Right cardiac atrium (tissue), 5 donors: ENCODE measurements around the gene CACYBP. TPM values are rescaled to one million over a fixed set of nuclear protein-coding genes. Genes with fewer than 3 reads are reported as not detected.
"Not testable (repeated sequence)": the region's sequence is repeated elsewhere in the genome, so short reads cannot be mapped to it uniquely, and the experiment has no call there.

Experiments
- ATAC-seq, 2 donors: fragments of 200-7000 bp; cut with Tn5 transposase; one replicate each; pipeline versions ENCODE4 v1.8.0 to v1.9.1; 2020; ENCODE audit warnings: moderate library complexity in 2 of 2, mild to moderate bottlenecking in 1 of 2
- DNase-seq, 3 donors: peaks; one replicate each; pipeline ENCODE4 v3.0.0-alpha.2; 2020
- H3K27ac ChIP-seq: one replicate; pipeline ENCODE4 v1.5.1; 2013; ENCODE audit warnings: mild to moderate bottlenecking, low read length, control low read depth, moderate library complexity
- H3K27me3 ChIP-seq: one replicate; pipeline ENCODE4 v1.6.1; 2013; ENCODE audit not compliant: control insufficient read depth, insufficient read depth
- H3K4me1 ChIP-seq: one replicate; pipeline ENCODE4 v1.6.1; 2013; ENCODE audit warnings: low read length; ENCODE audit not compliant: control insufficient read depth, insufficient read depth
- H3K4me3 ChIP-seq: one replicate; pipeline ENCODE4 v1.5.1; 2013; ENCODE audit warnings: low read length, control low read depth
- H3K9me3 ChIP-seq: one replicate; pipeline ENCODE4 v1.6.1; 2013; ENCODE audit warnings: low read length; ENCODE audit not compliant: control insufficient read depth
- WGBS: extraction: QIAGEN DNeasy Blood & Tissue Kit; methylation state at CpG from one replicate; pipeline ENCODE4 v1.1.7; 2013; 5-methylcytosine and 5-hydroxymethylcytosine counted together
- intact Hi-C, 4 donors: fragments of 100-400 bp; cut with DNase I; formaldehyde crosslinking; loops; one replicate each; pipeline versions ENCODE4 v1.11.0 to v1.14.0; 2022 to 2023
- polyA plus RNA-seq: library from polyadenylated mRNA; stranded (reverse); fragments of 200-250 nt; gene quantifications from one replicate; pipeline ENCODE4 v1.2.3, GENCODE V29; 2013
- total RNA-seq, 4 donors: library from RNA; stranded (reverse); fragmentation: NEBNext Ultra II Directional; extraction: Animal tissue kit (Norgen Biotek cat#: 25700); gene quantifications; one replicate each; pipeline ENCODE4 v1.2.1, GENCODE V29; 2021
- donor health status: healthy with polysubstance abuse.
- donor health status: DM: no; HTN: yes; CAD: no.
- donor health status: DM: no; HTN: no; CAD: no.
- donor health status: DM: no; HTN: yes; CAD: no; lungs with severe emphysema.
- donor health status: DM: yes; HTN: yes; CAD: no.

Gene CACYBP
- total and polyA plus RNA-seq, 5 donors = 52.9 to 81.1 (median 72.9) TPM

DNA sequence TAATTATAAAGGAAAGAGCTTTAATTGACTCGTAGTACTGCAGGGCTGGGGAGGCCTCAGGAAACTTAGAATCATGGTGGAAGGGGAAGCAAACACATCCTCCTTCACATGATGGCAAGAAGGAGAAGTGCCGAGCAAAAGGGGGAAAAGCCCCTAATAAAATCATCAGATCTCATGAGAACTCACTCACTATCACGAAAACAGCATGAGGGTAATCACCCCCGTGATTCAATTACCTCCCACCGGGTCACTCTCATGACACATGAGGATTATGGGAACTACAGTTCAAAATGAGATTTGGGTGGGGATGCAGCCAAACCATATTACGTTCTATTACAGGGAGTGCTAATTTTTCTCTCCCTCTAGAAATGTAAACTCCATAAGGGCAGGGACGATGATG, 37.7 kb downstream of the CACYBP start:
- no peak for ATAC-seq
- H3K27ac ChIP-seq = no peak overlapping the region
- no peaks in the 10 kb centered on the region for H3K4me1 ChIP-seq
- intact Hi-C loops = loop anchor here in 1 of 4 donors (10.0 kb wide), 1 partner anchor 287 kb away; no protein-coding TSS in a partner anchor
- 61% methylated on average over 7 of the region's 7 CpGs for WGBS
- no peak overlapping the region for H3K4me3 ChIP-seq
- H3K9me3 ChIP-seq = no peaks in the 10 kb centered on the region
- DNase-seq = no peak
- H3K27me3 ChIP-seq = no peaks in the 10 kb centered on the region

GRCh38 chr1:175040324-175040879, 40.7 kb downstream of the CACYBP start:
- ATAC-seq (no peak), DNase-seq (no peak)
- Histone ChIP-seq H3K9me3 (no peaks in the 10 kb centered on the region), H3K4me1 (no peaks in the 10 kb centered on the region), H3K27ac (no peak overlapping the region), H3K27me3 (no peaks in the 10 kb centered on the region), H3K4me3 (no peak overlapping the region)
- intact Hi-C loops = no loop called here
- 73% methylated on average over 4 of the region's 4 CpGs for WGBS

DNA sequence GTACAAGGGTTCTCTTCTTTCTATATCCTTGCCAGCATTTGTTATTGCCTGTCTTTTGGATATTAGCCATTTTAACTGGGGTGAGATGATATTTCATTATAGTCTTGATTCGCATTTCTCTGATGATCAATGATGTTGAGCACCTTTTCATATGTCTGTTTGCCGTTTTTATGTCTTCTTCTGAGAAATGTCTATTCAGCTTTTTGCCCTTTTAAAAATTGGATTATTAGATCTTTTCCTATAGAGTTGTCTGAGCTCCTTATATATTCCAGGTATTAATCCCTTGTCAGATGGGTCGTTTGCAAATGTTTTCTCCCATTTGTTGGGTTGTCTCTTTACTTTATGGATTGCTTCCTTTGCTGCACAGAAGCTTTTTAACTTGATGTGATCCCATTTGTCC, 42.9 kb downstream of the CACYBP start:
- intact Hi-C loops = no loop called here
- 78% methylated on average over 3 of the region's 3 CpGs for WGBS
- Histone ChIP-seq H3K27me3 (no peaks in the 10 kb centered on the region), H3K4me3 (no peak overlapping the region), H3K9me3 (no peaks in the 10 kb centered on the region), H3K4me1 (no peaks in the 10 kb centered on the region), H3K27ac (no peak overlapping the region)
- ATAC-seq = no peak
- DNase-seq = no peak

DNA sequence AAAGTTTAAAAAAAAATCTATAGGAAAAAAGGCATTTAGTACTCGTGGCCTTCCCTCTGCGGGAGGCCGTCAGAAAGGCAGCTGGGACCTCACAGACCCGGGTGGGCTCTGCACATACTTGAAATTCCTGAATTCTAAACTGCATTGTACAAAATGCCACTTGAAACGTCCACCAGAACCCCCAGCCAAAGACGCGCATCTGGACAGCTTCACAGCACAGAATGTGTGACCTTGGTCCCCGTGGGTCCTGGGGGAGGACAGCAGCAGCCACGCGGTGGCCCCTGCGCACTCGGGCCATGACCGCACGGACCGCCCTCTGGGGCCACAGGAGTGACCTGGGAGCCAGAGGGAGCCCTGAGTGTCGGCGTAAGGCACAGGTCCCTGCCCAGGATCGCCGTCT, 44.1 kb downstream of the CACYBP start:
- Histone ChIP-seq H3K27ac (no peak overlapping the region), H3K27me3 (no peaks in the 10 kb centered on the region), H3K4me1 (no peaks in the 10 kb centered on the region), H3K4me3 (no peak overlapping the region), H3K9me3 (no peaks in the 10 kb centered on the region)
- DNase-seq = no peak
- ATAC-seq = no peak
- 47% methylated on average over 19 of the region's 19 CpGs for WGBS
- intact Hi-C loops = no loop called here

- H3K27me3 ChIP-seq, DNase-seq, intact Hi-C loops, H3K4me1 ChIP-seq, H3K9me3 ChIP-seq, H3K4me3 ChIP-seq, H3K27ac ChIP-seq, ATAC-seq: not testable (repeated sequence)
- WGBS = 91% methylated on average over 18 of the region's 18 CpGs
These were observed 44.8 kb downstream of the CACYBP start for GRCh38 chr1:175044591-175044990.

DNA sequence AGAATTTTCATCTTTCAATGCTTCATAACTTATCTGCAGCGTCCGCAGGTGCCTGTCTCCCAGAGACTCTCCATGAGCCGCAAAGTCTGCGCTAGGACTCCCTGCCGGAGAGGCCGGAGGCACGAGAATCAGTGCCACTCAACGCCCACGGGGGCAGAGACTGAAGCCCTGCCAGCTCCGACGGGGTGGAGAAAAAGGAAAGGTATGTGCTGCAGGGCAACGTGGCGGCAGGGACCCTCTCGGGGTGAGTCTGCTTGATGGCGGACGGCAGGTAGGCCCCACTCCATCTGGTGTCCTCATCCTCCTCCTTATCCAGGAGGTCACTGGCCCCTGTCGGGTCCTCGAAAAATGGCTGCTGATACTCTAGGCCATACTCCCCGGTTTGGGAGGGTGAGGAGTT, 45.4 kb downstream of the CACYBP start:
- Histone ChIP-seq H3K27me3 (no peaks in the 10 kb centered on the region), H3K4me1 (no peaks in the 10 kb centered on the region)
- intact Hi-C loops = no loop called here

DNA sequence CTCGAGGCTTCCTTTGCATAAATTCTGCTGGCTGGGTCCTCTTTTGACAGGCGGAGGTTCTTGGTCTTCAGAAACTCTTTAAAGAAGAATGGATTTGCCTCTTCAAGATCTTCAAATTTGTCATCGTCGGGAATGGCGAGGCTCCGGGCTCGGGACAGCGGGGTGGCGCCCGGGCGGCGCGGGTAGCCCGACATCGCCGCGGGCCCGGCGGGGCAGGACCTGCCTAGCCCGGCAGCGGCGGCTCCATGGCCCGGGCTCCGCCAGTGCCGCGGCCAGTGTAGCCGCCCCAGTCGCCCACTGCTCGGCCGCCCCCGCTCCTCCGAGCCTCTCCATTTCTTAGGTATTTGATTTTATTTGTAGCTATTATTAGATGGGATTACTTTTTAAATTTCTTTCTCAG, 45.8 kb downstream of the CACYBP start:
- H3K27me3 ChIP-seq = no peaks in the 10 kb centered on the region

More for the DNA sequence above, 45.4 kb downstream of the CACYBP start:
- no peak overlapping the region for H3K4me3 ChIP-seq
- H3K9me3 ChIP-seq = no peaks in the 10 kb centered on the region
- no peak for DNase-seq
- 94% methylated on average over 19 of the region's 19 CpGs for WGBS
- ATAC-seq = no peak
- no peak overlapping the region for H3K27ac ChIP-seq

DNA sequence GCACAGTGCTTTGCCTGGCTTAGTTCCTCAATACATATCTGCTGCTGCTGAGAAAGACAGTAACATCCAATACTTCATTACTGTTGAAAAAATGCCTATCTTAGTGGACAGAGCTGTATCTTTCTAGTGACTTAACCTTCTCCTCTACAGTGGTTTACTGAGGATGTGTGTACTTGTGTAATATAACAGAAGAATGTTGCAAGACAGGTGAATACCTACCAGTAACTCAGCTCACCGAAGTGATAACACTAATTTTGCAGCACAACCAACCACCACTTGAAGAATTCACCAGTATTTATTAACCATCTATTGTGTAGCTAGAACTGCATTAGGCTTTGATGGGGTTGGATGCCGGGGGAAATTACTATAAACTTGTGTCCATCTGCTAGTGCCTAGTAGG, 51.2 kb downstream of the CACYBP start:
- H3K27ac ChIP-seq = no peak overlapping the region
- 86% methylated on average over 2 of the region's 2 CpGs for WGBS
- H3K4me1 ChIP-seq = no peaks in the 10 kb centered on the region
- intact Hi-C loops = no loop called here
- H3K27me3 ChIP-seq = no peaks in the 10 kb centered on the region
- no peak for ATAC-seq
- H3K9me3 ChIP-seq = no peaks in the 10 kb centered on the region
- H3K4me3 ChIP-seq = no peak overlapping the region
- no peak for DNase-seq

More for the DNA sequence above, 45.8 kb downstream of the CACYBP start:
- intact Hi-C loops = no loop called here
- no peak overlapping the region for H3K27ac ChIP-seq
- WGBS = 98% methylated on average over 32 of the region's 32 CpGs
- no peaks in the 10 kb centered on the region for H3K9me3 ChIP-seq
- H3K4me1 ChIP-seq = no peaks in the 10 kb centered on the region
- no peak for DNase-seq
- H3K4me3 ChIP-seq = no peak overlapping the region
- ATAC-seq = no peak

- ATAC-seq = no peak
- DNase-seq = no peak
- 73% methylated on average over 3 of the region's 3 CpGs for WGBS
- H3K27me3 ChIP-seq = no peaks in the 10 kb centered on the region
- H3K4me3 ChIP-seq = no peak overlapping the region
- no peak overlapping the region for H3K27ac ChIP-seq
- no peaks in the 10 kb centered on the region for H3K4me1 ChIP-seq
- H3K9me3 ChIP-seq = no peaks in the 10 kb centered on the region
- intact Hi-C loops = no loop called here
These were observed 55.0 kb downstream of the CACYBP start for GRCh38 chr1:175054736-175055135.

Other genes starting within 250 kb of the CACYBP start
- gene MRPS14, start 23.5 kb downstream of the CACYBP start, total RNA-seq = 10 to 100 TPM; 23.8 to 30.0 (median 26.7) TPM
- 23.7 TPM for gene MRPS14, start 23.5 kb downstream of the CACYBP start, polyA plus RNA-seq
- gene TNN, start 67.9 kb downstream of the CACYBP start, total RNA-seq = under 1 TPM in 3 of 4 donors, not detected in 1; 0.09 to 0.19 (median 0.18) TPM
- gene TNN, start 67.9 kb downstream of the CACYBP start, polyA plus RNA-seq = 0.09 TPM
- gene KIAA0040, start 192.8 kb downstream of the CACYBP start, total RNA-seq = 10 to 100 TPM; 17.6 to 36.0 (median 22.3) TPM
- gene KIAA0040, start 192.8 kb downstream of the CACYBP start, polyA plus RNA-seq = 7.5 TPM